ENCODE measurements around the gene PIK3R3. TPM values are rescaled to one million over a fixed set of nuclear protein-coding genes. Genes with fewer than 3 reads are reported as not detected.

Gene PIK3R3
- total RNA-seq, 1 experiment from 2014 or later: 12.4 TPM

GRCh38 chr1:46058936-46059335 is 73.5 kb downstream of the PIK3R3 start:
- Histone ChIP-seq H2AFZ (ENCODE audit: low read length) (no peak overlapping the region), H3K9me3 (ENCODE audit: control insufficient read depth, low read depth, low read length) (no peaks in the 10 kb centered on the region), H3T11ph (ENCODE audit: low read length) (no peak overlapping the region), H2BK12ac (ENCODE audit: insufficient read length, low read depth, low read length) (no peak overlapping the region), H2BK120ac (ENCODE audit: low read depth, low read length, poor library complexity, severe bottlenecking) (no peak overlapping the region), H2AK5ac (ENCODE audit: insufficient read length, low read length) (no peak overlapping the region), H3K4ac (ENCODE audit: low read depth, low read length) (no peak overlapping the region), H3K23me2 (ENCODE audit: insufficient read length, low read depth, low read length, poor library complexity, severe bottlenecking) (no peaks in the 10 kb centered on the region), H3K27me3 (ENCODE audit: insufficient read depth, low read length) (no peaks in the 10 kb centered on the region), H3K27ac (ENCODE audit: insufficient read length, low read depth, low read length) (no peak overlapping the region), H3K14ac (ENCODE audit: insufficient read depth, low read length) (no peak overlapping the region), H2BK5ac (ENCODE audit: insufficient read length, low read length) (no peak overlapping the region), H4K91ac (ENCODE audit: insufficient read length, low read depth, low read length) (no peak overlapping the region), H3K4me2 (ENCODE audit: insufficient read depth, insufficient read length, low read length) (no peak overlapping the region), H4K8ac (replicated peaks; ENCODE audit: insufficient read length, low read depth, low read length) (no peak overlapping the region), H3K18ac (ENCODE audit: insufficient read length, low read depth, low read length) (no peak overlapping the region), H2BK15ac (ENCODE audit: low read depth, low read length) (no peak overlapping the region), H4K5ac (ENCODE audit: insufficient read length, low read depth, low read length) (no peak overlapping the region), H4K20me1 (ENCODE audit: control insufficient read depth, insufficient read depth, insufficient read length) (no peaks in the 10 kb centered on the region), H3K56ac (ENCODE audit: insufficient read length, low read depth, low read length) (no peak overlapping the region), H2BK20ac (ENCODE audit: low read depth, low read length, poor library complexity, severe bottlenecking) (no peak overlapping the region), H3K9ac (ENCODE audit: extremely low read depth, insufficient read length, low read length) (no peak overlapping the region), H3K4me1 (ENCODE audit: insufficient read depth, low read length) (no peaks in the 10 kb centered on the region), H3K79me1 (ENCODE audit: insufficient read depth, low read depth, low read length, poor library complexity, severe bottlenecking) (no peaks in the 10 kb centered on the region), H3K79me2 (ENCODE audit: insufficient read depth, low read length) (no peaks in the 10 kb centered on the region), H3K23ac (ENCODE audit: insufficient read length, low read depth, low read length) (no peak overlapping the region)
- no CpG with 5 or more reads among the region's 5 CpGs for WGBS (ENCODE audit: extremely low coverage, insufficient read length, low lambda C conversion rate)
- Mint-ChIP-seq H3K27ac (no peak overlapping the region), H3K4me3 (no peak overlapping the region), H3K36me3 (ENCODE audit: insufficient read depth in 1 of 3, low read depth in 3 of 3) (peaks cover 35 to 47% (median 35%) of the 10 kb centered on the region in 3 experiments), H3K9me3 (peaks cover 6 to 11% of the 10 kb centered on the region in 2 experiments), H3K4me1 (peaks cover 4 to 5% of the 10 kb centered on the region in 2 experiments; a peak in 3 of 4 replicates), H3K27me3 (ENCODE audit: low read depth) (no peaks in the 10 kb centered on the region)
- DNase-seq: no peak
- TF ChIP-seq, protein P1, sequence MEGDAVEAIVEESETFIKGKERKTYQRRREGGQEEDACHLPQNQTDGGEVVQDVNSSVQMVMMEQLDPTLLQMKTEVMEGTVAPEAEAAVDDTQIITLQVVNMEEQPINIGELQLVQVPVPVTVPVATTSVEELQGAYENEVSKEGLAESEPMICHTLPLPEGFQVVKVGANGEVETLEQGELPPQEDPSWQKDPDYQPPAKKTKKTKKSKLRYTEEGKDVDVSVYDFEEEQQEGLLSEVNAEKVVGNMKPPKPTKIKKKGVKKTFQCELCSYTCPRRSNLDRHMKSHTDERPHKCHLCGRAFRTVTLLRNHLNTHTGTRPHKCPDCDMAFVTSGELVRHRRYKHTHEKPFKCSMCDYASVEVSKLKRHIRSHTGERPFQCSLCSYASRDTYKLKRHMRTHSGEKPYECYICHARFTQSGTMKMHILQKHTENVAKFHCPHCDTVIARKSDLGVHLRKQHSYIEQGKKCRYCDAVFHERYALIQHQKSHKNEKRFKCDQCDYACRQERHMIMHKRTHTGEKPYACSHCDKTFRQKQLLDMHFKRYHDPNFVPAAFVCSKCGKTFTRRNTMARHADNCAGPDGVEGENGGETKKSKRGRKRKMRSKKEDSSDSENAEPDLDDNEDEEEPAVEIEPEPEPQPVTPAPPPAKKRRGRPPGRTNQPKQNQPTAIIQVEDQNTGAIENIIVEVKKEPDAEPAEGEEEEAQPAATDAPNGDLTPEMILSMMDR (conservative IDR thresholded peaks at IDR 0.05): no peak

Measured in H9 (cell line).